UCSD-AML1 (cell line): ENCODE data around the gene GREM1.

Experiments
- DNase-seq: peaks from one replicate; lab custom pipeline; 2025; ENCODE audit not compliant: unreplicated experiment; lab: John Stamatoyannopoulos, UW

GREM1 gene

GRCh38 chr15:32730677-32731654 is 13.2 kb downstream of the GREM1 start:
- no peak for DNase-seq

GRCh38 chr15:32732574-32733157 is 14.9 kb downstream of the GREM1 start:
- DNase-seq: no peak

- DNase-seq: no peak
These were observed 15.5 kb downstream of the GREM1 start for GRCh38 chr15:32733281-32733680.

- DNase-seq: no peak
These were observed 18.3 kb downstream of the GREM1 start for GRCh38 chr15:32735989-32736700.

- DNase-seq: no peak
These were observed 18.9 kb downstream of the GREM1 start for GRCh38 chr15:32736701-32737061.

GRCh38 chr15:32737304-32737703 is 19.5 kb downstream of the GREM1 start:
- DNase-seq: no peak

GRCh38 chr15:32738666-32739065 is 20.9 kb downstream of the GREM1 start:
- DNase-seq: no peak

- DNase-seq: no peak
These were observed 21.8 kb downstream of the GREM1 start for GRCh38 chr15:32739522-32740063.

GRCh38 chr15:32743411-32744140 is 25.8 kb downstream of the GREM1 start:
- no peak for DNase-seq

GRCh38 chr15:32746116-32746857 is 28.5 kb downstream of the GREM1 start:
- DNase-seq: no peak

- DNase-seq: no peak
These were observed 30.1 kb downstream of the GREM1 start for GRCh38 chr15:32747921-32748342.

GRCh38 chr15:32750979-32751378 is 33.2 kb downstream of the GREM1 start:
- DNase-seq: no peak

- no peak for DNase-seq
These were observed 39.6 kb downstream of the GREM1 start for GRCh38 chr15:32757426-32757825.

- DNase-seq: no peak
These were observed 45.5 kb downstream of the GREM1 start for GRCh38 chr15:32763295-32763694.

GRCh38 chr15:32765236-32765635 is 47.4 kb downstream of the GREM1 start:
- no peak for DNase-seq

- no peak for DNase-seq
These were observed 48.3 kb downstream of the GREM1 start for GRCh38 chr15:32766101-32766500.

- DNase-seq: no peak
These were observed 49.4 kb downstream of the GREM1 start for GRCh38 chr15:32767236-32767635.

- no peak for DNase-seq
These were observed 56.2 kb downstream of the GREM1 start for GRCh38 chr15:32774022-32774421.

- no peak for DNase-seq
These were observed 57.3 kb downstream of the GREM1 start for GRCh38 chr15:32775103-32775502.
